WTC11 (cell line): ENCODE results near the gene ARHGAP32. TPM values are rescaled to one million over a fixed set of nuclear protein-coding genes. Genes with fewer than 3 reads are reported as not detected.

Experiments
- ATAC-seq: fragments of 200-7000 bp; cut with Tn5 transposase; 2 replicates; pipeline ENCODE4 v1.10.0; 2021; ENCODE audit warnings: mild to moderate bottlenecking, moderate library complexity
- CTCF ChIA-PET: fragments of 300-600 bp; sonication (Branson Sonifier 250); formaldehyde crosslinking; loops from one replicate; lab custom pipeline; 2021; ENCODE audit warnings: antibody characterized with exemption; lab: Charles Lee
- POLR2A ChIA-PET: fragments of 350-600 bp; sonication (Branson Sonifier 250); formaldehyde crosslinking; loops from one replicate; lab custom pipeline; 2021; ENCODE audit warnings: antibody characterized with exemption; lab: Charles Lee
- DNase-seq: peaks from one replicate; pipeline ENCODE4 v3.0.0; 2021; ENCODE audit warnings: low spot score
- H3K27ac Mint-ChIP-seq: 2 replicates; pipeline ENCODE4 v1.8.0; 2021; ENCODE audit warnings: mixed read lengths
- H3K27me3 Mint-ChIP-seq: 2 replicates; pipeline ENCODE4 v1.8.0; 2021; ENCODE audit warnings: low read depth, mild to moderate bottlenecking, moderate library complexity, mixed read lengths
- H3K36me3 Mint-ChIP-seq: 2 replicates; pipeline ENCODE4 v1.8.0; 2021; ENCODE audit warnings: mixed read lengths
- H3K4me1 Mint-ChIP-seq: 2 replicates; pipeline ENCODE4 v1.8.0; 2022; ENCODE audit warnings: mixed read lengths
- H3K4me3 Mint-ChIP-seq: 2 replicates; pipeline ENCODE4 v1.8.0; 2021; ENCODE audit warnings: mild to moderate bottlenecking, moderate library complexity, mixed read lengths
- H3K9me3 Mint-ChIP-seq: 2 replicates; pipeline ENCODE4 v1.8.0; 2021; ENCODE audit warnings: mixed read lengths
- AR ChIP-seq: fragments of 250-450 bp; sonication (Bioruptor Pico); IDR thresholded peaks from 2 replicates; pipeline ENCODE4 v1.9.0; 2021; ENCODE audit warnings: mild to moderate bottlenecking
- ATF1 ChIP-seq: sonication (generic); formaldehyde crosslinking; IDR thresholded peaks from 2 replicates; pipeline ENCODE4 v1.8.1; 2023; ENCODE audit warnings: mild to moderate bottlenecking, moderate library complexity, missing genetic modification reagents
- FOXK1 ChIP-seq: sonication (generic); formaldehyde crosslinking; IDR thresholded peaks from 2 replicates; pipeline ENCODE4 v1.8.0; 2022; ENCODE audit warnings: mild to moderate bottlenecking, moderate library complexity, missing genetic modification reagents
- IRF2 ChIP-seq: sonication (generic); formaldehyde crosslinking; IDR thresholded peaks from 2 replicates; pipeline ENCODE4 v1.8.0; 2022; ENCODE audit warnings: low read depth, missing genetic modification reagents, borderline replicate concordance
- MXD4 ChIP-seq: fragments of 250-450 bp; sonication (Bioruptor Pico); IDR thresholded peaks from 2 replicates; pipeline ENCODE4 v1.8.0; 2021; ENCODE audit warnings: mild to moderate bottlenecking, moderate library complexity, borderline replicate concordance
- NR1H2 ChIP-seq: sonication (generic); formaldehyde crosslinking; IDR thresholded peaks from 2 replicates; pipeline ENCODE4 v1.9.0; 2021; ENCODE audit warnings: mild to moderate bottlenecking, moderate library complexity, missing genetic modification reagents
- OVOL2 ChIP-seq: fragments of 250-450 bp; sonication (Bioruptor Pico); IDR thresholded peaks from 2 replicates; pipeline ENCODE4 v1.9.0; 2021; ENCODE audit warnings: mild to moderate bottlenecking, borderline replicate concordance
- RORB ChIP-seq: fragments of 250-450 bp; sonication (Bioruptor Pico); IDR thresholded peaks from 2 replicates; pipeline ENCODE4 v1.9.0; 2021; ENCODE audit warnings: mild to moderate bottlenecking
- SMAD3 ChIP-seq: sonication (generic); formaldehyde crosslinking; IDR thresholded peaks from 2 replicates; pipeline ENCODE4 v1.8.0; 2022; ENCODE audit warnings: missing genetic modification reagents, mild to moderate bottlenecking, borderline replicate concordance
- ZBTB43 ChIP-seq: sonication (generic); formaldehyde crosslinking; IDR thresholded peaks from 2 replicates; pipeline ENCODE4 v1.8.1; 2023; ENCODE audit warnings: mild to moderate bottlenecking, missing genetic modification reagents
- ZNF232 ChIP-seq: sonication (generic); formaldehyde crosslinking; IDR thresholded peaks from 2 replicates; pipeline ENCODE4 v1.8.0; 2022; ENCODE audit warnings: mild to moderate bottlenecking, missing genetic modification reagents
- ZNF416 ChIP-seq: fragments of 250-450 bp; sonication (Bioruptor Pico); IDR thresholded peaks from 2 replicates; pipeline ENCODE4 v1.9.0; 2021; ENCODE audit warnings: mild to moderate bottlenecking, inconsistent platforms
- ZNF423 ChIP-seq: fragments of 250-450 bp; sonication (Bioruptor Pico); IDR thresholded peaks from 2 replicates; pipeline ENCODE4 v2.1.2; 2022; ENCODE audit warnings: mild to moderate bottlenecking, moderate library complexity
- ZNF532 ChIP-seq: fragments of 250-450 bp; sonication (Bioruptor Pico); IDR thresholded peaks from 2 replicates; pipeline ENCODE4 v1.9.0; 2021; ENCODE audit warnings: mild to moderate bottlenecking, borderline replicate concordance
- total RNA-seq: library from RNA; stranded (reverse); gene quantifications from 3 replicates; pipeline ENCODE4 v1.2.3, GENCODE V29; 2021
- TF ChIP-seq, protein P1 (sequence below): sonication (generic); formaldehyde crosslinking; IDR thresholded peaks from 2 replicates; pipeline ENCODE4 v1.8.0; 2022; ENCODE audit warnings: mild to moderate bottlenecking, missing genetic modification reagents
- TF ChIP-seq, protein P2 (sequence below): sonication (generic); formaldehyde crosslinking; IDR thresholded peaks from 2 replicates; pipeline ENCODE4 v1.8.0; 2022; ENCODE audit warnings: mild to moderate bottlenecking, missing genetic modification reagents
- TF ChIP-seq, protein P3 (sequence below): fragments of 250-450 bp; sonication (Bioruptor Pico); IDR thresholded peaks from 2 replicates; pipeline ENCODE4 v1.8.0; 2021; ENCODE audit warnings: mild to moderate bottlenecking

The ARHGAP32 gene
- total RNA-seq, 1 experiment from 2014 or later = 25.6 TPM

GRCh38 chr11:128934351-128934750, 257.8 kb downstream of the ARHGAP32 start:
- H3K27ac Mint-ChIP-seq = no peak overlapping the region
- no peaks in the 10 kb centered on the region for H3K9me3 Mint-ChIP-seq
- H3K27me3 Mint-ChIP-seq = peaks cover 82% of the 10 kb centered on the region
- H3K4me3 Mint-ChIP-seq = no peak overlapping the region
- no peak for DNase-seq
- no peak for ATAC-seq
- POLR2A ChIA-PET = interaction anchor here (0.7 kb wide), 1 partner anchor 9 kb away, joined by 3 read pairs; no protein-coding TSS in a partner anchor
- no peaks in the 10 kb centered on the region for H3K36me3 Mint-ChIP-seq
- TF ChIP-seq OVOL2 (CRISPR knock-in tag) (no peak), FOXK1 (no peak), IRF2 (no peak), ZNF416 (CRISPR knock-in tag) (no peak)
- TF ChIP-seq, all 79 proteins: peak for 0
- H3K4me1 Mint-ChIP-seq = peaks cover 30% of the 10 kb centered on the region
- CTCF ChIA-PET = interaction anchor here (0.6 to 2.8 kb wide), 5 partner anchors 14 to 1242 kb away, joined by 3 to 10 read pairs (median 5); no protein-coding TSS in a partner anchor

GRCh38 chr11:128933481-128934178, 258.5 kb downstream of the ARHGAP32 start:
- Mint-ChIP-seq H3K4me1 (peaks cover 35% of the 10 kb centered on the region), H3K4me3 (no peak overlapping the region), H3K36me3 (no peaks in the 10 kb centered on the region), H3K27me3 (peaks cover 82% of the 10 kb centered on the region), H3K27ac (no peak overlapping the region), H3K9me3 (no peaks in the 10 kb centered on the region)
- TF ChIP-seq ZNF532 = no peak
- no peak for TF ChIP-seq ZNF423 (CRISPR knock-in tag)
- TF ChIP-seq MXD4 (CRISPR knock-in tag) = no peak
- TF ChIP-seq ZNF232 = no peak
- TF ChIP-seq ATF1 (CRISPR knock-in tag) = no peak
- no peak for TF ChIP-seq ZBTB43
- TF ChIP-seq, protein P1, sequence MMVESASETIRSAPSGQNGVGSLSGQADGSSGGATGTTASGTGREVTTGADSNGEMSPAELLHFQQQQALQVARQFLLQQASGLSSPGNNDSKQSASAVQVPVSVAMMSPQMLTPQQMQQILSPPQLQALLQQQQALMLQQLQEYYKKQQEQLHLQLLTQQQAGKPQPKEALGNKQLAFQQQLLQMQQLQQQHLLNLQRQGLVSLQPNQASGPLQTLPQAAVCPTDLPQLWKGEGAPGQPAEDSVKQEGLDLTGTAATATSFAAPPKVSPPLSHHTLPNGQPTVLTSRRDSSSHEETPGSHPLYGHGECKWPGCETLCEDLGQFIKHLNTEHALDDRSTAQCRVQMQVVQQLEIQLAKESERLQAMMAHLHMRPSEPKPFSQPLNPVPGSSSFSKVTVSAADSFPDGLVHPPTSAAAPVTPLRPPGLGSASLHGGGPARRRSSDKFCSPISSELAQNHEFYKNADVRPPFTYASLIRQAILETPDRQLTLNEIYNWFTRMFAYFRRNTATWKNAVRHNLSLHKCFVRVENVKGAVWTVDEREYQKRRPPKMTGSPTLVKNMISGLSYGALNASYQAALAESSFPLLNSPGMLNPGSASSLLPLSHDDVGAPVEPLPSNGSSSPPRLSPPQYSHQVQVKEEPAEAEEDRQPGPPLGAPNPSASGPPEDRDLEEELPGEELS (CRISPR knock-in tag) = no peak
- TF ChIP-seq SMAD3 (CRISPR knock-in tag) = no peak
- no peak for TF ChIP-seq AR (CRISPR knock-in tag)
- TF ChIP-seq, protein P2, sequence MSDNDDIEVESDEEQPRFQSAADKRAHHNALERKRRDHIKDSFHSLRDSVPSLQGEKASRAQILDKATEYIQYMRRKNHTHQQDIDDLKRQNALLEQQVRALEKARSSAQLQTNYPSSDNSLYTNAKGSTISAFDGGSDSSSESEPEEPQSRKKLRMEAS (CRISPR knock-in tag) = no peak
- TF ChIP-seq, protein P3, sequence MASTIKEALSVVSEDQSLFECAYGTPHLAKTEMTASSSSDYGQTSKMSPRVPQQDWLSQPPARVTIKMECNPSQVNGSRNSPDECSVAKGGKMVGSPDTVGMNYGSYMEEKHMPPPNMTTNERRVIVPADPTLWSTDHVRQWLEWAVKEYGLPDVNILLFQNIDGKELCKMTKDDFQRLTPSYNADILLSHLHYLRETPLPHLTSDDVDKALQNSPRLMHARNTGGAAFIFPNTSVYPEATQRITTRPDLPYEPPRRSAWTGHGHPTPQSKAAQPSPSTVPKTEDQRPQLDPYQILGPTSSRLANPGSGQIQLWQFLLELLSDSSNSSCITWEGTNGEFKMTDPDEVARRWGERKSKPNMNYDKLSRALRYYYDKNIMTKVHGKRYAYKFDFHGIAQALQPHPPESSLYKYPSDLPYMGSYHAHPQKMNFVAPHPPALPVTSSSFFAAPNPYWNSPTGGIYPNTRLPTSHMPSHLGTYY (CRISPR knock-in tag) = no peak
- no peak for TF ChIP-seq RORB (CRISPR knock-in tag)
- TF ChIP-seq NR1H2 (CRISPR knock-in tag) = no peak
- DNase-seq (no peak), ATAC-seq (no peak)
- POLR2A ChIA-PET = interaction anchor here (0.7 kb wide), 1 partner anchor 8 kb away, joined by 3 read pairs; no protein-coding TSS in a partner anchor
- CTCF ChIA-PET = interaction anchor here (0.6 to 2.8 kb wide), 5 partner anchors 15 to 1243 kb away, joined by 3 to 10 read pairs (median 5); no protein-coding TSS in a partner anchor
